GM12872 (cell line): Measurements from ENCODE around the gene PFAS.

Experiments
- CTCF ChIP-seq: IDR thresholded peaks from 3 replicates; pipeline ENCODE4 v1.5.1; 2011; ENCODE audit warnings: low read depth, mild to moderate bottlenecking, low read length, moderate library complexity; ENCODE audit not compliant: insufficient read depth

PFAS gene

GRCh38 chr17:8248751-8249607, at the start of gene PFAS:
TSS of gene PFAS (plus strand) at chr17:8249289. CDS start at chr17:8253938, 4,649 bp downstream.
- TF ChIP-seq CTCF: no peak

- TF ChIP-seq CTCF: no peak
Observed at GRCh38 chr17:8204761-8205555, 44.1 kb upstream of the PFAS start.

GRCh38 chr17:8206536-8206935, 42.6 kb upstream of the PFAS start:
- TF ChIP-seq CTCF: no peak

- no peak for TF ChIP-seq CTCF
Observed at GRCh38 chr17:8209907-8210760, 39.0 kb upstream of the PFAS start, which contains the start of gene AURKB. TSS of gene AURKB (minus strand) at chr17:8210575. CDS start at chr17:8210224, 351 bp downstream.

GRCh38 chr17:8210761-8211458, 38.2 kb upstream of the PFAS start:
- TF ChIP-seq CTCF: no peak

GRCh38 chr17:8212312-8213180, 36.5 kb upstream of the PFAS start:
- TF ChIP-seq CTCF: no peak
